ENCODE results near the gene P2RY2. TPM values are rescaled to one million over a fixed set of nuclear protein-coding genes. Genes with fewer than 3 reads are reported as not detected.

The P2RY2 gene
- total RNA-seq, 1 donor from 2014 or later: 0.30 TPM

GRCh38 chr11:73185680-73186293, 32.3 kb upstream of the P2RY2 start:
- Histone ChIP-seq H3K4me1 (ENCODE audit: insufficient read depth, low read length) (peaks cover 17% of the 10 kb centered on the region), H3K27ac (ENCODE audit: low read depth, low read length) (peak overlapping the region; percentile 24), H3K79me2 (ENCODE audit: insufficient read depth, low read length) (no peaks in the 10 kb centered on the region), H3K4me2 (ENCODE audit: low read length) (peak overlapping the region; percentile 48), H3K27me3 (ENCODE audit: insufficient read depth, low read length) (no peaks in the 10 kb centered on the region), H3K9ac (ENCODE audit: low read length) (no peak overlapping the region), H4K20me1 (ENCODE audit: insufficient read depth, low read length) (no peaks in the 10 kb centered on the region), H3K36me3 (ENCODE audit: insufficient read depth, low read length) (no peaks in the 10 kb centered on the region), H3K9me3 (ENCODE audit: insufficient read depth, low read depth, low read length) (no peaks in the 10 kb centered on the region), H2AFZ (ENCODE audit: low read depth, low read length) (peak overlapping the region; percentile 74), H3K4me3 (ENCODE audit: insufficient read depth, low read depth, low read length) (no peak overlapping the region)
- Mint-ChIP-seq H3K27me3 (ENCODE audit: low read depth, unreplicated experiment) (peaks cover 28% of the 10 kb centered on the region), H3K4me3 (ENCODE audit: unreplicated experiment) (no peak overlapping the region), H3K27ac (ENCODE audit: unreplicated experiment) (no peak overlapping the region), H3K9me3 (ENCODE audit: unreplicated experiment) (no peaks in the 10 kb centered on the region), H3K36me3 (ENCODE audit: low read depth, unreplicated experiment) (no peaks in the 10 kb centered on the region), H3K4me1 (ENCODE audit: low read depth, unreplicated experiment) (peaks cover 10% of the 10 kb centered on the region)
- TF ChIP-seq EZH2 (IDR thresholded peaks at IDR 0.05; ENCODE audit: insufficient read depth, low read length): no peak
- TF ChIP-seq CTCF (IDR thresholded peaks at IDR 0.05; ENCODE audit: insufficient read depth, low read depth, low read length): no peak
- peak; percentile 66 for DNase-seq (ENCODE audit: low read depth)
- no peak for FAIRE-seq

GRCh38 chr11:73186294-73186850, 31.7 kb upstream of the P2RY2 start:
- H3K4me3 ChIP-seq (ENCODE audit: insufficient read depth, low read depth, low read length): no peak overlapping the region
- H3K36me3 ChIP-seq (ENCODE audit: insufficient read depth, low read length): no peaks in the 10 kb centered on the region
- no peaks in the 10 kb centered on the region for H3K9me3 ChIP-seq (ENCODE audit: insufficient read depth, low read depth, low read length)
- no peaks in the 10 kb centered on the region for H3K36me3 Mint-ChIP-seq (ENCODE audit: low read depth, unreplicated experiment)
- no peak overlapping the region for H3K27ac ChIP-seq (ENCODE audit: low read depth, low read length)
- H4K20me1 ChIP-seq (ENCODE audit: insufficient read depth, low read length): no peaks in the 10 kb centered on the region
- H3K9ac ChIP-seq (ENCODE audit: low read length): no peak overlapping the region
- peaks cover 10% of the 10 kb centered on the region for H3K4me1 Mint-ChIP-seq (ENCODE audit: low read depth, unreplicated experiment)
- TF ChIP-seq EZH2 (IDR thresholded peaks at IDR 0.05; ENCODE audit: insufficient read depth, low read length) (no peak), CTCF (IDR thresholded peaks at IDR 0.05; ENCODE audit: insufficient read depth, low read depth, low read length) (no peak)
- DNase-seq (ENCODE audit: low read depth) (no peak), FAIRE-seq (no peak)
- H3K4me2 ChIP-seq (ENCODE audit: low read length): peak overlapping the region; percentile 48
- peak overlapping the region; percentile 74 for H2AFZ ChIP-seq (ENCODE audit: low read depth, low read length)
- no peak overlapping the region for H3K27ac Mint-ChIP-seq (ENCODE audit: unreplicated experiment)
- peaks cover 32% of the 10 kb centered on the region for H3K27me3 Mint-ChIP-seq (ENCODE audit: low read depth, unreplicated experiment)
- H3K79me2 ChIP-seq (ENCODE audit: insufficient read depth, low read length): no peaks in the 10 kb centered on the region
- no peaks in the 10 kb centered on the region for H3K27me3 ChIP-seq (ENCODE audit: insufficient read depth, low read length)
- H3K4me1 ChIP-seq (ENCODE audit: insufficient read depth, low read length): peaks cover 17% of the 10 kb centered on the region
- H3K9me3 Mint-ChIP-seq (ENCODE audit: unreplicated experiment): no peaks in the 10 kb centered on the region
- no peak overlapping the region for H3K4me3 Mint-ChIP-seq (ENCODE audit: unreplicated experiment)

GRCh38 chr11:73186886-73187285, 31.2 kb upstream of the P2RY2 start:
- Mint-ChIP-seq H3K4me3 (ENCODE audit: unreplicated experiment) (no peak overlapping the region), H3K9me3 (ENCODE audit: unreplicated experiment) (no peaks in the 10 kb centered on the region), H3K36me3 (ENCODE audit: low read depth, unreplicated experiment) (no peaks in the 10 kb centered on the region), H3K27me3 (ENCODE audit: low read depth, unreplicated experiment) (peaks cover 34% of the 10 kb centered on the region), H3K27ac (ENCODE audit: unreplicated experiment) (no peak overlapping the region), H3K4me1 (ENCODE audit: low read depth, unreplicated experiment) (peaks cover 10% of the 10 kb centered on the region)
- H3K27ac ChIP-seq (ENCODE audit: low read depth, low read length): no peak overlapping the region
- TF ChIP-seq EZH2 (IDR thresholded peaks at IDR 0.05; ENCODE audit: insufficient read depth, low read length) (no peak), CTCF (IDR thresholded peaks at IDR 0.05; ENCODE audit: insufficient read depth, low read depth, low read length) (no peak)
- FAIRE-seq (no peak), DNase-seq (ENCODE audit: low read depth) (no peak)
- no peak overlapping the region for H3K4me3 ChIP-seq (ENCODE audit: insufficient read depth, low read depth, low read length)
- no peaks in the 10 kb centered on the region for H3K36me3 ChIP-seq (ENCODE audit: insufficient read depth, low read length)
- H3K9me3 ChIP-seq (ENCODE audit: insufficient read depth, low read depth, low read length): no peaks in the 10 kb centered on the region
- H3K4me2 ChIP-seq (ENCODE audit: low read length): no peak overlapping the region
- no peak overlapping the region for H3K9ac ChIP-seq (ENCODE audit: low read length)
- H4K20me1 ChIP-seq (ENCODE audit: insufficient read depth, low read length): no peaks in the 10 kb centered on the region
- H2AFZ ChIP-seq (ENCODE audit: low read depth, low read length): no peak overlapping the region
- no peaks in the 10 kb centered on the region for H3K79me2 ChIP-seq (ENCODE audit: insufficient read depth, low read length)
- no peaks in the 10 kb centered on the region for H3K27me3 ChIP-seq (ENCODE audit: insufficient read depth, low read length)
- peaks cover 17% of the 10 kb centered on the region for H3K4me1 ChIP-seq (ENCODE audit: insufficient read depth, low read length)

Measured in astrocyte (in vitro differentiated cells and primary cell).